HG02571 (cell line): ENCODE measurements around the gene TMEM95.
A peak's percentile ranks its signal among the peaks of the same experiment; 100 is the strongest.

Experiments used
- ATAC-seq: cut with Tn5 transposase; IDR thresholded peaks from one replicate; pipeline ENCODE4 v1.9.1; 2021; ENCODE audit warnings: mild to moderate bottlenecking, moderate library complexity; ENCODE audit not compliant: unreplicated experiment

TMEM95 gene

GRCh38 chr17:7403977-7404736 lies 49.2 kb downstream of the TMEM95 start, which contains the start of gene TMEM256:
Gene TMEM256, minus strand, starts transcription at chr17:7404097. Its CDS starts 13 bp downstream, at chr17:7404084.
- peak; percentile 92 for ATAC-seq

DNA sequence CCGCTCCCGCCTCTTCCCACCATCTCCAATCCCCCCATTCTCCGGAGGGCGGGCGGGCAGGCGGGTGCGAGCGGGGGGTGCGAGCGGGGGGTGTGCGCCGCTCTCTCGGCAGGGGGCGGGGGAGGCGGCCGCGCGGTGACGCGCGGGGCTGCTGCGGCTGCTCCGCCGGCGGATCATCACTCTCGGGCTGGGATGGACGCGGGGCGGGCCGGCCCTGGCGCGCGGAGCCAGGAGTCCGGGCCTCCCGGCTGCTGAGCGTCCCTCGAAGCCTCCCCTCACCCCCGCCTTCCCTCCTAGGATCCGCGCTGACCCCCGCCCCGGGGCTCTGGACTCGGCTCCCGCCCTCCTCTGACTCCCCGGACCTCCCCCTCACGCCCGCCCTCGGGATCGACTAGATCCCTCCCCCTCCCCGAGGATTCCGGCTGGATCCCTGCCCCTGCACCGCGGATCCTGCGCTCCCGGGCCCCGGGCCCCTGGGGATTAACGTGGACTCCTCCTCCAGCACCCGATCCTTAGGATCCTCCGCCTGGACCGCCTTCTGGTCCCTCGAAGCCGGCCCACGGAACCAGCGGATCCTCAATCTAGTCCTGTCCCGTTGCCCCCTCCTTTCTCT lies 49.9 kb downstream of the TMEM95 start:
- ATAC-seq: no peak

DNA sequence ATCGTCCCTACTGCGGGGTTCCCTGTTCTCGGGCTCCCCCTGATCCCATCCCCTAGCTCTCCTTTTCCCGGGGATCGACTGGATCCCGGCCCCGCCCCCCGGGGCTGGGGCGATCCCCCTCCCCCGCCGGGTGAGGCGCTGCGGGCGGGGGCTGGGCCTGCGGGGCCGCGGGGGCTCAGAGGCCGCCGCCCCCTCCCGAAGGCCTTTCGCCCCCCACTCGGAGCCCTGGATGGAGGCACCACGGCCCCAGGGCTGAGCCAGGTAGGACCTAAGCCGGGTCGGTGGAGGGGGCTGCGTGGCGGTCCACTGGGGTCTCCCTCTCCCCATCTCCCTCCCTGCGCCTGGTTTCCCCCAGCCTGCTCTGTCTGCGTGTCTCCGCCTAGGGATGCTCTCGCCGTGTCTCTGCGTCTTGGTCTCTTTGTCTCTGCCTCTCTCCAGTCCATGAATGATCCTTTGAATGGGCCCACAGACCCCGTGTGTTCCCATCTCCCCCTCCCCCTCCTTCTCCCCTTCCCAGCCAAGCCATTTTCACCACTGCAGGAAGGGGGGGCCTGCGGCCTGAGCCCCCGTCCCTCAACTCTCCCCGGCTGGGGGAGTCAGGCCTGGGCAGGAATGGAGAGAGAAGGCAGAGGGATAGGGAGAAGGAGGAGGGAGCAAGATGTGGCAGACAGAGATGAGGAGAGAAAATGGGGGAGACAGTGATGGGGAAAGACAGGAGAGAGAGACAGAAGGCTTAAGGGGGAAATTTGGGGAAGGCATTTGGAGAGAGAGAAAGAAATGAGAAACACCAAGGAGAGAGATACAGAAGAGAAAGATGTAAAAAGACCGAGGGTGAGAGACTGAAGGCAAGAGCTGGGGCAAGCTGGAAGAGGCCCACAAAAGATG lies 50.6 kb downstream of the TMEM95 start:
- ATAC-seq: no peak

DNA sequence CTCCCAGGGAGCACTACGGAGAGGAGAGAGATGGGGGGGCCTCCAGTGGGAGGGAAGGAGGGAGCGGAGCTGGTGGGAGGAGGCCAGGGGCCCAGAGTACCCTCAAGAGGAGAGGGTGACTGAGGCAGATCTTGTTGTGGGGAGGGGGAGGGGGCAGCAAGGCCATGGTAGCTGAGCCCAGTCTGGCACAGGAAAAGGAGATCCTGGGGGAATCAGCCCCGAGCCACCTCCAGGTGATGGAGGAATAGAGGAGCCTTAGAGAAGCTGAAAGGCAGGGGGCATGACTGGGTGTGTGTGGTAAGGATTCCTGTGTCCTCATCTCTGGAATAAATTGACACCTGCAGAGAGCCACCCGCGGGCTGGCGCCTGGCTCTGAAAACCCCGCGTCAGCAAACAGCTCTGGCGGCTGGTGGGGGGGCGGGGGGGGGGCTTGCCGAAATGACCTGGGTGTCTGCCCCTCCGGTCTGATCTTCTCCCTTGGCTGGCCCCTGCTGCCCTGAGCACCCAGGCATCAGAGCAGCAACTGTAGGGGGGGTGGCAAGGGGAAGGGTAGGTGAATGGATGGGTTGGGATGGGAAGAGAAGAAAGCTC lies 51.4 kb downstream of the TMEM95 start:
- no peak for ATAC-seq
